Type B pancreatic cell (in vitro differentiated cells): ENCODE data around the gene ITSN1. TPM values are rescaled to one million over a fixed set of nuclear protein-coding genes. Genes with fewer than 3 reads are reported as not detected.
A peak's percentile ranks its signal among the peaks of the same experiment; 100 is the strongest.

Source experiments
- DNase-seq: peaks from one replicate; pipeline ENCODE4 v3.0.0; 2021; ENCODE audit warnings: mixed read lengths; ENCODE audit not compliant: unreplicated experiment; ENCODE audit errors: extremely low spot score
- H3K27ac Mint-ChIP-seq: 2 replicates; pipeline ENCODE4 v1.8.0; 2021; ENCODE audit warnings: mild to moderate bottlenecking, mixed read lengths
- H3K27me3 Mint-ChIP-seq: 2 replicates; pipeline ENCODE4 v1.8.0; 2021; ENCODE audit warnings: mixed read lengths
- H3K36me3 Mint-ChIP-seq: 2 replicates; pipeline ENCODE4 v1.8.0; 2021; ENCODE audit warnings: mixed read lengths
- H3K4me1 Mint-ChIP-seq: one replicate; pipeline ENCODE4 v1.8.0; 2021; ENCODE audit warnings: mixed read lengths; ENCODE audit not compliant: unreplicated experiment
- H3K4me3 Mint-ChIP-seq: 2 replicates; pipeline ENCODE4 v1.8.0; 2021; ENCODE audit warnings: mild to moderate bottlenecking, mixed read lengths
- H3K9me3 Mint-ChIP-seq: 2 replicates; pipeline ENCODE4 v1.8.0; 2021; ENCODE audit warnings: mixed read lengths
- CTCF ChIP-seq: fragments of 200-600 bp; sonication (generic); conservative IDR thresholded peaks from 2 replicates; pipeline ENCODE4 v1.5.0; 2021; ENCODE audit warnings: antibody characterized with exemption, mild to moderate bottlenecking
- total RNA-seq: library from RNA; stranded (reverse); gene quantifications from 2 replicates; pipeline ENCODE4 v1.2.1, GENCODE V29; 2021; ENCODE audit warnings: low replicate concordance

The ITSN1 gene
- total RNA-seq, 1 donor from 2014 or later, result 89.1 TPM

- H3K9me3 Mint-ChIP-seq, result no peaks in the 10 kb centered on the region
- peaks cover 30% of the 10 kb centered on the region for H3K4me1 Mint-ChIP-seq
- no peak for TF ChIP-seq CTCF
- no peaks in the 10 kb centered on the region for H3K27me3 Mint-ChIP-seq
- H3K4me3 Mint-ChIP-seq, result no peak overlapping the region
- H3K36me3 Mint-ChIP-seq, result no peaks in the 10 kb centered on the region
- no peak overlapping the region for H3K27ac Mint-ChIP-seq
- DNase-seq, result no peak
Observed at GRCh38 chr21:33943293-33943692, 301.0 kb downstream of the ITSN1 start.

GRCh38 chr21:33944185-33944763 lies 302.0 kb downstream of the ITSN1 start:
- no peak for DNase-seq
- no peak overlapping the region for H3K27ac Mint-ChIP-seq
- no peaks in the 10 kb centered on the region for H3K27me3 Mint-ChIP-seq
- no peak for TF ChIP-seq CTCF
- H3K4me1 Mint-ChIP-seq, result peaks cover 37% of the 10 kb centered on the region
- H3K9me3 Mint-ChIP-seq, result no peaks in the 10 kb centered on the region
- no peaks in the 10 kb centered on the region for H3K36me3 Mint-ChIP-seq
- H3K4me3 Mint-ChIP-seq, result no peak overlapping the region

GRCh38 chr21:33945652-33946270 lies 303.5 kb downstream of the ITSN1 start:
- no peak for DNase-seq
- H3K4me3 Mint-ChIP-seq, result peak overlapping the region; percentile 39
- H3K27ac Mint-ChIP-seq, result peak overlapping the region; percentile 74
- H3K36me3 Mint-ChIP-seq, result no peaks in the 10 kb centered on the region
- H3K9me3 Mint-ChIP-seq, result no peaks in the 10 kb centered on the region
- TF ChIP-seq CTCF, result no peak
- peaks cover 31% of the 10 kb centered on the region for H3K4me1 Mint-ChIP-seq
- H3K27me3 Mint-ChIP-seq, result no peaks in the 10 kb centered on the region

GRCh38 chr21:33947451-33948095 lies 305.3 kb downstream of the ITSN1 start:
- H3K9me3 Mint-ChIP-seq, result no peaks in the 10 kb centered on the region
- no peak for DNase-seq

More at GRCh38 chr21:33947451-33948095, 305.3 kb downstream of the ITSN1 start:
- Mint-ChIP-seq H3K4me1 (peaks cover 24% of the 10 kb centered on the region), H3K36me3 (no peaks in the 10 kb centered on the region), H3K27ac (peak overlapping the region; percentile 98), H3K4me3 (peak overlapping the region; percentile 82), H3K27me3 (no peaks in the 10 kb centered on the region)
- no peak for TF ChIP-seq CTCF
